22Rv1 (cell line): ENCODE data around the gene BAX.

Source experiments
- CTCF ChIP-seq: fragments of 450-650 bp; IDR thresholded peaks from 2 replicates; pipeline ENCODE4 v1.5.1; 2017; ENCODE audit warnings: mild to moderate bottlenecking
- ZFX ChIP-seq: fragments of 450-650 bp; IDR thresholded peaks from 2 replicates; pipeline ENCODE4 v1.6.1; 2017; ENCODE audit warnings: antibody characterized with exemption, borderline replicate concordance

GRCh38 chr19:48910803-48911202 is 43.9 kb upstream of the BAX start:
- TF ChIP-seq CTCF (no peak), ZFX (no peak)
